ENCODE results near the gene HMGXB4. TPM values are rescaled to one million over a fixed set of nuclear protein-coding genes. Genes with fewer than 3 reads are reported as not detected.

Gene HMGXB4
- total and polyA plus RNA-seq, 9 of the 15 experiments (the other 6 are each of a cell fraction or from before 2014, with no cell fraction given): 9.9 to 31.4 (median 24.8) TPM

DNA sequence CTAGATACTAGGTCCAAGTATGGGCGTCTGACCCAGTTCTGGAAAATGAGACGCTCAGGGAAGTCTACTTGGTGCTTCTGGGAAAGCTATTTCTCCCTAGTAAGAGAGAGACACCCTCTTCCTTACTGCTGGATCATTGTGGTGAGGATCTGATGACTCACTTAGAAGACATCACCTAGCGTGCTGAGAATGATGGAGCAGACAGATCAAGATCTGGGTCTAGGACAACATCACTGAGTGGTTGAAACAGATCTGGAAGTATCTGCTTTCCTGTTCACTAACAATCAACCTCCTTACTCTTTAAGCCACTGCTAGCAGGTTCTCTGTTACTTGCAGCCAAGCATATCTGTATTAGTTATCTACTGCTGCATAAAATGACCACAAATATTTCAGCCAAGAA lies 38.3 kb upstream of the HMGXB4 start (continued):
- TF ChIP-seq, protein P1, sequence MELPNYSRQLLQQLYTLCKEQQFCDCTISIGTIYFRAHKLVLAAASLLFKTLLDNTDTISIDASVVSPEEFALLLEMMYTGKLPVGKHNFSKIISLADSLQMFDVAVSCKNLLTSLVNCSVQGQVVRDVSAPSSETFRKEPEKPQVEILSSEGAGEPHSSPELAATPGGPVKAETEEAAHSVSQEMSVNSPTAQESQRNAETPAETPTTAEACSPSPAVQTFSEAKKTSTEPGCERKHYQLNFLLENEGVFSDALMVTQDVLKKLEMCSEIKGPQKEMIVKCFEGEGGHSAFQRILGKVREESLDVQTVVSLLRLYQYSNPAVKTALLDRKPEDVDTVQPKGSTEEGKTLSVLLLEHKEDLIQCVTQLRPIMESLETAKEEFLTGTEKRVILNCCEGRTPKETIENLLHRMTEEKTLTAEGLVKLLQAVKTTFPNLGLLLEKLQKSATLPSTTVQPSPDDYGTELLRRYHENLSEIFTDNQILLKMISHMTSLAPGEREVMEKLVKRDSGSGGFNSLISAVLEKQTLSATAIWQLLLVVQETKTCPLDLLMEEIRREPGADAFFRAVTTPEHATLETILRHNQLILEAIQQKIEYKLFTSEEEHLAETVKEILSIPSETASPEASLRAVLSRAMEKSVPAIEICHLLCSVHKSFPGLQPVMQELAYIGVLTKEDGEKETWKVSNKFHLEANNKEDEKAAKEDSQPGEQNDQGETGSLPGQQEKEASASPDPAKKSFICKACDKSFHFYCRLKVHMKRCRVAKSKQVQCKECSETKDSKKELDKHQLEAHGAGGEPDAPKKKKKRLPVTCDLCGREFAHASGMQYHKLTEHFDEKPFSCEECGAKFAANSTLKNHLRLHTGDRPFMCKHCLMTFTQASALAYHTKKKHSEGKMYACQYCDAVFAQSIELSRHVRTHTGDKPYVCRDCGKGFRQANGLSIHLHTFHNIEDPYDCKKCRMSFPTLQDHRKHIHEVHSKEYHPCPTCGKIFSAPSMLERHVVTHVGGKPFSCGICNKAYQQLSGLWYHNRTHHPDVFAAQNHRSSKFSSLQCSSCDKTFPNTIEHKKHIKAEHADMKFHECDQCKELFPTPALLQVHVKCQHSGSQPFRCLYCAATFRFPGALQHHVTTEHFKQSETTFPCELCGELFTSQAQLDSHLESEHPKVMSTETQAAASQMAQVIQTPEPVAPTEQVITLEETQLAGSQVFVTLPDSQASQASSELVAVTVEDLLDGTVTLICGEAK (IDR thresholded peaks at IDR 0.05): no peak
- TF ChIP-seq, protein P1 (CRISPR knock-in tag; IDR thresholded peaks at IDR 0.05): no peak
- TF ChIP-seq, protein P2, sequence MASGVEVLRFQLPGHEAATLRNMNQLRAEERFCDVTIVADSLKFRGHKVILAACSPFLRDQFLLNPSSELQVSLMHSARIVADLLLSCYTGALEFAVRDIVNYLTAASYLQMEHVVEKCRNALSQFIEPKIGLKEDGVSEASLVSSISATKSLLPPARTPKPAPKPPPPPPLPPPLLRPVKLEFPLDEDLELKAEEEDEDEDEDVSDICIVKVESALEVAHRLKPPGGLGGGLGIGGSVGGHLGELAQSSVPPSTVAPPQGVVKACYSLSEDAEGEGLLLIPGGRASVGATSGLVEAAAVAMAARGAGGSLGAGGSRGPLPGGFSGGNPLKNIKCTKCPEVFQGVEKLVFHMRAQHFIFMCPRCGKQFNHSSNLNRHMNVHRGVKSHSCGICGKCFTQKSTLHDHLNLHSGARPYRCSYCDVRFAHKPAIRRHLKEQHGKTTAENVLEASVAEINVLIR (CRISPR knock-in tag; IDR thresholded peaks at IDR 0.05): no peak
- TF ChIP-seq ZNF12 (CRISPR knock-in tag; IDR thresholded peaks at IDR 0.05) (no peak), ZNF263 (CRISPR knock-in tag; IDR thresholded peaks at IDR 0.05; ENCODE audit: borderline replicate concordance) (no peak), ZNF324 (CRISPR knock-in tag; IDR thresholded peaks at IDR 0.05) (no peak), TARDBP (IDR thresholded peaks at IDR 0.05) (no peak), SNRNP70 (optimal IDR thresholded peaks at IDR 0.05; ENCODE audit: low read depth, low read length) (no peak), STAT5B (CRISPR knock-in tag; IDR thresholded peaks at IDR 0.05) (no peak), NEUROD1 (IDR thresholded peaks at IDR 0.05; ENCODE audit: borderline replicate concordance, low read depth, low read length, partially characterized antibody) (no peak), HDGF (IDR thresholded peaks at IDR 0.05) (no peak), RNF2 (IDR thresholded peaks at IDR 0.05) (no peak), CHD4 (IDR thresholded peaks at IDR 0.05; ENCODE audit: insufficient read depth, insufficient replicate concordance, low read depth, low read length, poor library complexity, severe bottlenecking) (no peak)
- TF ChIP-seq, protein P3, sequence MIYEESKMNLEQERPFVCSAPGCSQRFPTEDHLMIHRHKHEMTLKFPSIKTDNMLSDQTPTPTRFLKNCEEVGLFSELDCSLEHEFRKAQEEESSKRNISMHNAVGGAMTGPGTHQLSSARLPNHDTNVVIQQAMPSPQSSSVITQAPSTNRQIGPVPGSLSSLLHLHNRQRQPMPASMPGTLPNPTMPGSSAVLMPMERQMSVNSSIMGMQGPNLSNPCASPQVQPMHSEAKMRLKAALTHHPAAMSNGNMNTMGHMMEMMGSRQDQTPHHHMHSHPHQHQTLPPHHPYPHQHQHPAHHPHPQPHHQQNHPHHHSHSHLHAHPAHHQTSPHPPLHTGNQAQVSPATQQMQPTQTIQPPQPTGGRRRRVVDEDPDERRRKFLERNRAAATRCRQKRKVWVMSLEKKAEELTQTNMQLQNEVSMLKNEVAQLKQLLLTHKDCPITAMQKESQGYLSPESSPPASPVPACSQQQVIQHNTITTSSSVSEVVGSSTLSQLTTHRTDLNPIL (CRISPR knock-in tag; IDR thresholded peaks at IDR 0.05): no peak
- TF ChIP-seq, protein P4, sequence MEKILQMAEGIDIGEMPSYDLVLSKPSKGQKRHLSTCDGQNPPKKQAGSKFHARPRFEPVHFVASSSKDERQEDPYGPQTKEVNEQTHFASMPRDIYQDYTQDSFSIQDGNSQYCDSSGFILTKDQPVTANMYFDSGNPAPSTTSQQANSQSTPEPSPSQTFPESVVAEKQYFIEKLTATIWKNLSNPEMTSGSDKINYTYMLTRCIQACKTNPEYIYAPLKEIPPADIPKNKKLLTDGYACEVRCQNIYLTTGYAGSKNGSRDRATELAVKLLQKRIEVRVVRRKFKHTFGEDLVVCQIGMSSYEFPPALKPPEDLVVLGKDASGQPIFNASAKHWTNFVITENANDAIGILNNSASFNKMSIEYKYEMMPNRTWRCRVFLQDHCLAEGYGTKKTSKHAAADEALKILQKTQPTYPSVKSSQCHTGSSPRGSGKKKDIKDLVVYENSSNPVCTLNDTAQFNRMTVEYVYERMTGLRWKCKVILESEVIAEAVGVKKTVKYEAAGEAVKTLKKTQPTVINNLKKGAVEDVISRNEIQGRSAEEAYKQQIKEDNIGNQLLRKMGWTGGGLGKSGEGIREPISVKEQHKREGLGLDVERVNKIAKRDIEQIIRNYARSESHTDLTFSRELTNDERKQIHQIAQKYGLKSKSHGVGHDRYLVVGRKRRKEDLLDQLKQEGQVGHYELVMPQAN (IDR thresholded peaks at IDR 0.05; ENCODE audit: borderline replicate concordance): no peak
